ENCODE results near the gene MGLL. TPM values are rescaled to one million over a fixed set of nuclear protein-coding genes. Genes with fewer than 3 reads are reported as not detected.

The MGLL gene
- total RNA-seq, 2 experiments from 2014 or later: 0.28 to 0.29 TPM

DNA sequence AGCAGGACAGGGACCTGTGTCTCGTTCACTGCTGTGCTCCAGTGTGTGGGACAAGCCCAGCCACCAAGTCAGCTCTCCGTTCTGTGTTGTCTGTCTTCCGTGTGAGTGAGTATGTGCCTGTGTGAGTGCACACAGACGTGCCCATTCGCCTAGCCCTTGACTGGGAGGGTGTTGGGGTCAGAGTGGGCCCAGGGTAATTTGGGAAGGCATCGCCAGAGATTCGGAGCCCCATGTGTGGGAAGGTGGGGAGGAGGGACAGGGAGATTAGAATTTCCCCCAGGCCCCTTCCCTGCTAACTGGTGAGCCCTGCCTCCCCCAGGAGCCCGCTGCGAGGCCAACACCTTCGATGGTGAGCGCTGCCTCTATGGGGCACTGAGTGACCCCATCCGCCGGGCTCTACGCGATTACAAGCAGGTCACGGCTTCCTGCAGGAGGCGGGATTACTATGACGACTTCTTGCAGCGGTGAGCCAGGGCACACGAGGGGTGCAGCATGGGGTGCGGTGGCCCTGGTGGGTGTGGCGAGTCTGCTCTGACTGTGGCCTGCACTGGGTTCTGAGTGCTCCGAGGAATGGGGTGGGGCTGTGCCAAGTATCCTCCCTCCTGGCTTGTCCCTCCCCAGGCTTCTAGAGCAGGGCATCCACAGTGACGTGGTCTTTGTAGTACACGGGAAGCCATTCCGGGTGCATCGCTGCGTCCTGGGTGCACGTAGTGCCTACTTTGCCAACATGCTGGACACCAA is 146.5 kb downstream of the MGLL start:
- no peaks in the 10 kb centered on the region for H3K36me3 Mint-ChIP-seq
- DNase-seq: no peak
- H3K4me1 Mint-ChIP-seq: peaks cover 19% of the 10 kb centered on the region
- no peaks in the 10 kb centered on the region for H3K9me3 Mint-ChIP-seq
- H3K27ac Mint-ChIP-seq: no peak overlapping the region
- no peaks in the 10 kb centered on the region for H3K27me3 Mint-ChIP-seq
- no peak overlapping the region for H3K4me3 Mint-ChIP-seq

DNA sequence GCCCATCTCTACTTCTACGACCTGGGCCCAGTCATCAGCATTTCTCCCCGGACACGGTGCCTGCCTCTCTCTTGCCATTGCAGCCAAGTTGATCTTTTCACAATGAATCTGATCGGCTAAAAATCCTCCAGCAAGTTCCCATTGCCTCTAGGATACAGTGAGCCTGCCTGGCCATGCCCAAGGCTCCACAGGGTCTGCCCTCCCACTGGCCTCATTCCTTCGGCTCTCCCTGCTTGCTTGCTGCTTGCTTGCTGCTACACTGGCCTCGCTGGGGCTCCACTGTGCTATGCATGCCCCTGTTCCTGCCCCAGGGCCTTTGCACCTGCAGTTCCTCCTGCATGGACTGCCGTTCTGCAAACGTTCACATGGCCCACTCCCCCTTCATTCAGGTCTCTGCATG is 147.5 kb downstream of the MGLL start:
- H3K4me3 Mint-ChIP-seq: peak overlapping the region; percentile 15
- no peaks in the 10 kb centered on the region for H3K27me3 Mint-ChIP-seq
- H3K36me3 Mint-ChIP-seq: no peaks in the 10 kb centered on the region
- peak overlapping the region; percentile 64 for H3K27ac Mint-ChIP-seq
- H3K9me3 Mint-ChIP-seq: no peaks in the 10 kb centered on the region
- H3K4me1 Mint-ChIP-seq: peaks cover 19% of the 10 kb centered on the region
- DNase-seq: no peak

GRCh38 chr3:127674101-127674721 is 148.1 kb downstream of the MGLL start:
- H3K27me3 Mint-ChIP-seq: no peaks in the 10 kb centered on the region
- peak overlapping the region; percentile 64 for H3K27ac Mint-ChIP-seq
- peaks cover 19% of the 10 kb centered on the region for H3K4me1 Mint-ChIP-seq
- no peaks in the 10 kb centered on the region for H3K9me3 Mint-ChIP-seq
- DNase-seq: no peak
- peak overlapping the region; percentile 80 for H3K4me3 Mint-ChIP-seq
- no peaks in the 10 kb centered on the region for H3K36me3 Mint-ChIP-seq

GRCh38 chr3:127673191-127674100 is 148.9 kb downstream of the MGLL start:
- H3K27me3 Mint-ChIP-seq: no peaks in the 10 kb centered on the region
- peak overlapping the region; percentile 60 for H3K27ac Mint-ChIP-seq
- H3K36me3 Mint-ChIP-seq: no peaks in the 10 kb centered on the region
- H3K4me3 Mint-ChIP-seq: peak overlapping the region; percentile 80
- peaks cover 19% of the 10 kb centered on the region for H3K4me1 Mint-ChIP-seq
- no peaks in the 10 kb centered on the region for H3K9me3 Mint-ChIP-seq
- DNase-seq: peak; percentile 67

- Mint-ChIP-seq H3K9me3 (no peaks in the 10 kb centered on the region), H3K27me3 (no peaks in the 10 kb centered on the region), H3K4me1 (peaks cover 19% of the 10 kb centered on the region), H3K4me3 (peak within 1 kb of the TSS; percentile 90), H3K36me3 (no peaks in the 10 kb centered on the region), H3K27ac (peak within 1 kb of the TSS; percentile 96)
- DNase-seq: peak; percentile 88
Measured at GRCh38 chr3:127672429-127673190, 149.7 kb downstream of the MGLL start, which contains the start of gene ABTB1. ABTB1 (plus strand) TSS chr3:127672952; CDS start chr3:127673026, 74 bp downstream.

- peak overlapping the region; percentile 96 for H3K27ac Mint-ChIP-seq
- H3K4me1 Mint-ChIP-seq: peaks cover 19% of the 10 kb centered on the region
- no peaks in the 10 kb centered on the region for H3K9me3 Mint-ChIP-seq
- no peaks in the 10 kb centered on the region for H3K36me3 Mint-ChIP-seq
- peak; percentile 40 for DNase-seq
- no peaks in the 10 kb centered on the region for H3K27me3 Mint-ChIP-seq
- H3K4me3 Mint-ChIP-seq: peak overlapping the region; percentile 90
Measured at GRCh38 chr3:127671523-127672428, 150.5 kb downstream of the MGLL start.

DNA sequence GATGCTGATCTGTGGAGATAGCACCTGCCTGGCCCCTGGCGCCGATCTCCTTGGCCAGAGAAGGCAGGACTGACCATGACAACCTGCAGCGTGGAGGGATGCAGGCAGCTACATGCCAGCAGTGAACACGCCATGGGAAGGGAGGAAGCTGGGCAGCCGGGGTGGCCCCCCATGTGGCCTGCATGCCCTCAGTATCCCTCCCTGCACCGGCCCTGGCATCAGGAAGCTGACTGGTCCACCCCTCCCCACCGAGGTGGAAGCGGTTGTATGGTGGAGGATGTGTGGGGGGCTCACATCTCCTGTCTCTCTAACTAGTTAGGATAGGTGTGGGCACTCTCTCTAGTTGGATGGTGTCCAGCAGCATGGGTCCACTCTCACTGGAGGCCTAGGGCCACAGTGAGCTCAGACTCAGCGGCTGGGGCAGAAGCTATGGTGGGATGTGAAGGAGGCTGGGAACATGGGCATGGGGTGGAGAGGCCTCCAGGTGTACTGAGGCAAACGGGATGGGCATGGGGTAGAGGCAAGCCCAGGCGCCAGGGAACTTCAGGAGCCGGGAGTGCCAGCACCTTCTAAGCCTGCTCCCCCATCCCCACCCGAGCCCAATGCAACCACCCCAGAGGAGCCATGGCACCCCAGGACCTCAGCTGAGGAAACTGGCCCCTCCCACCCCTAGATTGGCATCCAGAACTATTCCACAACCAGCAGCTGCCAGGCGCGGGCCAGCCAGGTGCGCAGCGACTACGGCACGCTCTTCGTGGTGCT is 151.4 kb downstream of the MGLL start:
- Mint-ChIP-seq H3K27me3 (no peaks in the 10 kb centered on the region), H3K27ac (no peak overlapping the region), H3K4me1 (peaks cover 17% of the 10 kb centered on the region), H3K4me3 (peak overlapping the region; percentile 90), H3K36me3 (no peaks in the 10 kb centered on the region), H3K9me3 (no peaks in the 10 kb centered on the region)
- no peak for DNase-seq

- Mint-ChIP-seq H3K27me3 (no peaks in the 10 kb centered on the region), H3K27ac (no peak overlapping the region), H3K4me1 (peaks cover 16% of the 10 kb centered on the region), H3K36me3 (no peaks in the 10 kb centered on the region), H3K4me3 (no peak overlapping the region), H3K9me3 (no peaks in the 10 kb centered on the region)
- no peak for DNase-seq
Measured at GRCh38 chr3:127670229-127670559, 152.1 kb downstream of the MGLL start.

GRCh38 chr3:127669541-127670228 is 152.6 kb downstream of the MGLL start:
- Mint-ChIP-seq H3K4me3 (no peak overlapping the region), H3K36me3 (no peaks in the 10 kb centered on the region), H3K27me3 (no peaks in the 10 kb centered on the region), H3K4me1 (peaks cover 12% of the 10 kb centered on the region), H3K27ac (no peak overlapping the region), H3K9me3 (no peaks in the 10 kb centered on the region)
- no peak for DNase-seq

GRCh38 chr3:127668906-127669305 is 153.4 kb downstream of the MGLL start:
- DNase-seq: no peak
- Mint-ChIP-seq H3K9me3 (no peaks in the 10 kb centered on the region), H3K36me3 (no peaks in the 10 kb centered on the region), H3K27ac (no peak overlapping the region), H3K4me1 (peaks cover 5% of the 10 kb centered on the region), H3K4me3 (no peak overlapping the region), H3K27me3 (no peaks in the 10 kb centered on the region)

GRCh38 chr3:127667119-127667681 is 155.1 kb downstream of the MGLL start:
- no peaks in the 10 kb centered on the region for H3K27me3 Mint-ChIP-seq
- no peaks in the 10 kb centered on the region for H3K9me3 Mint-ChIP-seq
- H3K4me1 Mint-ChIP-seq: no peaks in the 10 kb centered on the region
- H3K27ac Mint-ChIP-seq: no peak overlapping the region
- H3K4me3 Mint-ChIP-seq: no peak overlapping the region
- DNase-seq: no peak
- no peaks in the 10 kb centered on the region for H3K36me3 Mint-ChIP-seq

DNA sequence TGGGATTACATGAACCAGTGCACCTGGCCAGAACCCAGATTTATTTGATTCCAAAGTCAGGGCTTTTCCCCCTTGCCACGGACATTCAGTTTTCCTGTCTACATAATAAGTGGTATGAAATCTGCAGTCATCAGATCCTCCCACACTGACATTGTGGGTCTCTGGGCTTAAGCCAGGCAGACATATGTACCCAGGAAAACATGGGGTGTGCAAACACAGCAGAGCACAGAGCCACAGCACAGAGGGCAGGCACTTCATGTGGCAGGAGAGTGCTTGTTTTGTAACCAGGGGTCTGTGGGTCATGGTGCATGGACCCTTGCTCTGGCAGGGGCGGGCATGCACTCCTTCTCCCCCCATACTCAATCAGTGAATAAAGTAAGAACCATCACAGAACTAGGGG is 155.6 kb downstream of the MGLL start:
- Mint-ChIP-seq H3K9me3 (no peaks in the 10 kb centered on the region), H3K36me3 (no peaks in the 10 kb centered on the region), H3K4me1 (no peaks in the 10 kb centered on the region), H3K4me3 (no peak overlapping the region), H3K27ac (no peak overlapping the region), H3K27me3 (no peaks in the 10 kb centered on the region)
- no peak for DNase-seq

- Mint-ChIP-seq H3K4me1 (no peaks in the 10 kb centered on the region), H3K4me3 (no peak overlapping the region)
Measured at GRCh38 chr3:127665586-127665985, 156.7 kb downstream of the MGLL start.

More at GRCh38 chr3:127665586-127665985, 156.7 kb downstream of the MGLL start:
- Mint-ChIP-seq H3K27me3 (no peaks in the 10 kb centered on the region), H3K36me3 (no peaks in the 10 kb centered on the region), H3K27ac (no peak overlapping the region), H3K9me3 (no peaks in the 10 kb centered on the region)
- no peak for DNase-seq
